Gastroesophageal sphincter (tissue), 4 donors: ENCODE data around the gene EXOC3L1. TPM values are rescaled to one million over a fixed set of nuclear protein-coding genes. Genes with fewer than 3 reads are reported as not detected.
A peak's percentile ranks its signal among the peaks of the same experiment; 100 is the strongest.

Experiments used
- ATAC-seq: fragments of 150-250 bp; one replicate; pipeline ENCODE4 v1.9.1; 2016; ENCODE audit warnings: mild to moderate bottlenecking, moderate library complexity
- H3K27ac ChIP-seq, 4 donors: fragments of 200-600 bp; sonication (generic) in 3 of 4; 1 replicate in 3 of 4; 2 replicates in 1 of 4; pipeline ENCODE4 v1.5.1; 2016 to 2019
- H3K27me3 ChIP-seq: fragments of 200-600 bp; sonication (generic); one replicate; pipeline ENCODE4 v1.5.1; 2019
- H3K36me3 ChIP-seq, 2 donors: fragments of 200-600 bp; sonication (generic); one replicate each; pipeline ENCODE4 v1.5.1; 2019; ENCODE audit warnings: control low read depth in 1 of 2
- H3K4me1 ChIP-seq, 3 donors: fragments of 200-600 bp; sonication (generic); 1 replicate in 2 of 3; 2 replicates in 1 of 3; pipeline ENCODE4 v1.5.1; 2016 to 2019; ENCODE audit warnings: control low read depth in 2 of 3
- H3K4me3 ChIP-seq, 2 donors: fragments of 200-600 bp; sonication (generic); one replicate each; pipeline ENCODE4 v1.5.1; 2019; ENCODE audit warnings: mild to moderate bottlenecking in 1 of 2, moderate library complexity in 1 of 2
- H3K9me3 ChIP-seq, 3 donors: fragments of 200-600 bp; sonication (generic); one replicate each; pipeline ENCODE4 v1.5.1; 2017 to 2019; ENCODE audit warnings: control low read depth in 2 of 3
- EP300 ChIP-seq: sonication (generic); formaldehyde crosslinking; IDR thresholded peaks from one replicate; pipeline ENCODE4 v1.6.1; 2017; ENCODE audit warnings: antibody characterized with exemption, mild to moderate bottlenecking
- POLR2A ChIP-seq, 2 donors: fragments of 450-650 bp; IDR thresholded peaks; one replicate each; pipeline ENCODE4 v1.6.1; 2017; ENCODE audit warnings: antibody characterized with exemption in 2 of 2, mild to moderate bottlenecking in 2 of 2, moderate library complexity in 1 of 2
- POLR2AphosphoS5 ChIP-seq: sonication (generic); formaldehyde crosslinking; IDR thresholded peaks from one replicate; pipeline ENCODE4 v1.6.1; 2017; ENCODE audit warnings: antibody characterized with exemption
- WGBS, 2 donors: methylation state at CpG; one replicate each; pipeline ENCODE4 v1.1.5; 2018; ENCODE audit warnings: low coverage in 1 of 2; 5-methylcytosine and 5-hydroxymethylcytosine counted together
- total RNA-seq, 4 donors: library from RNA; depleted of rRNA; stranded (reverse); fragments of >200 nt; gene quantifications; one replicate each; pipeline ENCODE4 v1.1.0, GENCODE V29; 2016
- TF ChIP-seq, protein P1 (sequence below), 4 experiments: fragments of 200-600 bp in 2 of 4; fragments of 450-650 bp in 2 of 4; sonication (generic) in 1 of 4; IDR thresholded peaks; one replicate each; pipeline ENCODE4 v1.5.1; 2017 to 2019; ENCODE audit warnings: antibody characterized with exemption in 4 of 4, mild to moderate bottlenecking in 2 of 4, moderate library complexity in 2 of 4

EXOC3L1 gene
- total RNA-seq, 4 donors from 2014 or later = 1.6 to 6.1 (median 2.6) TPM

DNA sequence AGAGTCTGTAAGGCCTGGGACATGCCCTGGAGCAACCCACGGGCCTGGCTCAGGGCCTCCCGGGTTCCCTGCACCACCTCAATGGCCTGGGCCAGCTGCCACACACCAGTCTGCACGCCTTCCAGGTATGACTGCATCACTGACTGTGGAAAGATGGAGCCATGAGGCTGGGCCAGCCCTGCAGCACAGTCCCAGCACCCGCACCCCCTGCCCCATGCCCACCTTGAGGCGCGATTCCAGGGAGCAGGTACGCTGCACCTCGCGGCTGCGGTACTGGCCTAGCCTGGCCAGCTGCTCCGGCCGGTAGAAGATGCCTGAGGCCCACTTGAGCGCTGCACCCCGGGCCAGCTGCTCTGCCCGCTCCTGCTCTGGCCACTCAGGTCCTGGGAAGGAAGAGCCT is 1.1 kb downstream of the EXOC3L1 start:
- no peak overlapping the region for H3K27ac ChIP-seq
- no peak overlapping the region for H3K4me3 ChIP-seq
- H3K36me3 ChIP-seq = peaks cover 0 to 8% of the 10 kb centered on the region in 2 donors
- H3K27me3 ChIP-seq = no peaks in the 10 kb centered on the region
- WGBS, 2 donors = 77% methylated on average over 4 of the region's 15 CpGs; no CpG with 5 or more reads in 1 of the 2 donors
- peaks cover 0 to 51% (median 34%) of the 10 kb centered on the region in 3 donors for H3K4me1 ChIP-seq
- ATAC-seq = no peak
- TF ChIP-seq POLR2AphosphoS5 = no peak
- TF ChIP-seq POLR2A (IDR thresholded peaks at IDR 0.05) = no peak
- TF ChIP-seq, protein P1, sequence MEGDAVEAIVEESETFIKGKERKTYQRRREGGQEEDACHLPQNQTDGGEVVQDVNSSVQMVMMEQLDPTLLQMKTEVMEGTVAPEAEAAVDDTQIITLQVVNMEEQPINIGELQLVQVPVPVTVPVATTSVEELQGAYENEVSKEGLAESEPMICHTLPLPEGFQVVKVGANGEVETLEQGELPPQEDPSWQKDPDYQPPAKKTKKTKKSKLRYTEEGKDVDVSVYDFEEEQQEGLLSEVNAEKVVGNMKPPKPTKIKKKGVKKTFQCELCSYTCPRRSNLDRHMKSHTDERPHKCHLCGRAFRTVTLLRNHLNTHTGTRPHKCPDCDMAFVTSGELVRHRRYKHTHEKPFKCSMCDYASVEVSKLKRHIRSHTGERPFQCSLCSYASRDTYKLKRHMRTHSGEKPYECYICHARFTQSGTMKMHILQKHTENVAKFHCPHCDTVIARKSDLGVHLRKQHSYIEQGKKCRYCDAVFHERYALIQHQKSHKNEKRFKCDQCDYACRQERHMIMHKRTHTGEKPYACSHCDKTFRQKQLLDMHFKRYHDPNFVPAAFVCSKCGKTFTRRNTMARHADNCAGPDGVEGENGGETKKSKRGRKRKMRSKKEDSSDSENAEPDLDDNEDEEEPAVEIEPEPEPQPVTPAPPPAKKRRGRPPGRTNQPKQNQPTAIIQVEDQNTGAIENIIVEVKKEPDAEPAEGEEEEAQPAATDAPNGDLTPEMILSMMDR (IDR thresholded peaks at IDR 0.05) = no peak
- no peak for TF ChIP-seq EP300
- no peaks in the 10 kb centered on the region for H3K9me3 ChIP-seq

DNA sequence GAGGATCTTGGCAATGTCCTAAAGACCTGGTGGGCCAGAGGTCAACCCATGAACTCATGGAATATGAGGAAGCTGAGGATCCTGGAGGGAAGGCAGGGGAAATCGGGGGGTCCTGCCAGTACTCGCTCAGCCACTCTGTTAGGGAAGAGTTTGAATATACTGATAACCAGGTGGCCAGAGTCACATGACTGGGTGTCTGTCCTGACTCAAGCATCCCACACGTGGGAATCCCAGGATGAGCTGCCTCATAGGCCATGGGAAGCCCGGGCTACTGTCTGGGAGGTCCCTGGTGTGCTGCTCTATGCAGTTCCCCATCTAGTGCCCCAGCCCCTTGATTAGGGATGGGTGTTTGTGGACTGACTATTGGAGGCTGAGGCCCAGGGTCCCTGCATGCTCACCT is 1.6 kb downstream of the EXOC3L1 start:
- ATAC-seq = no peak
- 70 to 78% methylated on average over 2 of the region's 4 CpGs for WGBS, 2 donors
- no peak overlapping the region for H3K4me3 ChIP-seq
- peaks cover 0 to 48% (median 32%) of the 10 kb centered on the region in 3 donors for H3K4me1 ChIP-seq
- TF ChIP-seq EP300 (no peak), POLR2AphosphoS5 (no peak), POLR2A (IDR thresholded peaks at IDR 0.05) (no peak)
- TF ChIP-seq, protein P1 (IDR thresholded peaks at IDR 0.05) = no peak
- H3K27me3 ChIP-seq = no peaks in the 10 kb centered on the region
- H3K27ac ChIP-seq = no peak overlapping the region
- H3K36me3 ChIP-seq = peaks cover 0 to 3% of the 10 kb centered on the region in 2 donors
- no peaks in the 10 kb centered on the region for H3K9me3 ChIP-seq

DNA sequence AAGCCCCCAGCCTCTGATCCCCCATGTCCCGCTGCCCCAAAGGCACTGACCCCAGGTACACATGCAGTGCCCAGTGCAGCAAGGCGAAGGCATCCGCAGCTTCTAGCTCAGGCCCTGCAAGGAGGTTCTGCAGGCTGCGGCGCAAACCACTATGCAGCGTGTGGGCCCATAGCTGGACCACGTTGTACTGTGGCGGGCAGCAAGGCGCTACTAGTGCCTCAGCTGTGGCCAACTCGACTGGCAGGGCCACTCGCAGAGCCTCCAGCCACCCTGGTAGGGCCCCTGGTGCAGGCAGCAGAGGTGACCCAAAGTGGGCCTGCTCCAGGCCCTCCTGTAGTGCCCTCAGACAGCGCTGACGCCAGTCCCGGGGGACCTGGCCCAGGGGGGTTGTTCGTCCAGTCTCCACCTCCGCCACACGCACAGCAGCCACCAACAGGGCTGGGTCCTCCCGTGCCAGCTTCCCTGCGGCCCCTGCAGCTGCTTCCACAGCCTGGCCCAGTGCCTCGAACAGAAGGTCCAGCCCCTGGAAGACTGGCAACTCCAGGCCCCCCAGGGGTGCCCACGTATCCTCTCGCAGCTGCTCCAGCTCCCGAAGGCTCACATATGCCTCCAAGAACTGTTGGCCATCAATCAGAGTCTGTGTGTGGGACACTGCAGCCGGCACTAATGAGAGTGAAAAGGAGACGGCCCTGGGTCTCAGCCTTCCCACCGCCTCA is 2.6 kb downstream of the EXOC3L1 start:
- H3K4me1 ChIP-seq = peaks cover 0 to 48% (median 24%) of the 10 kb centered on the region in 3 donors
- no peaks in the 10 kb centered on the region for H3K9me3 ChIP-seq
- 80% methylated on average over 2 of the region's 26 CpGs; no CpG with 5 or more reads in 1 of the 2 donors for WGBS, 2 donors
- H3K27me3 ChIP-seq = no peaks in the 10 kb centered on the region
- no peak for TF ChIP-seq POLR2A (IDR thresholded peaks at IDR 0.05)
- TF ChIP-seq EP300 = no peak
- TF ChIP-seq, protein P1 (IDR thresholded peaks at IDR 0.05) = no peak
- no peak for TF ChIP-seq POLR2AphosphoS5
- no peaks in the 10 kb centered on the region for H3K36me3 ChIP-seq
- H3K27ac ChIP-seq = no peak overlapping the region
- H3K4me3 ChIP-seq = no peak overlapping the region
- ATAC-seq = no peak

DNA sequence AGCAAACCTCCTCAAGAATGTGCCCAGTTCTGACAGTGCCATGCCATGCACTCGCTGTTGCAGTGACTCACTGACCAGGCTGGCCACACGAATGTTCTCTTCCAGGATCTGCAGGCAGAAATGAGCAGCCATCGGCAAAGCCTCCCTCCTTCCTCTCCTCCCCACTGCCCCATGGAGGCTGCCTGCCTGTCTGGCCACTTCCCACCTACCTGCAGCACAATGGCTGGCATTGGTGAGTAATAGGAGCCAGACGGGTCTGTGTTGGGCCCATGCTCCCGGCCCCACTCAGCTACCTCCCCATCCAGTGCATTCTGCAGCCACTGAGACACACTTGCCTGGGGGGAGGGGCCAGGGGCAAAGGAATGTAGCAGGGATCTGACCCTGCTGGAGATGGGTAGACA is 3.4 kb downstream of the EXOC3L1 start:
- Histone ChIP-seq H3K36me3 (no peaks in the 10 kb centered on the region), H3K27me3 (no peaks in the 10 kb centered on the region), H3K27ac (no peak overlapping the region), H3K4me3 (no peak overlapping the region), H3K4me1 (peaks cover 0 to 51% (median 21%) of the 10 kb centered on the region in 3 donors), H3K9me3 (no peaks in the 10 kb centered on the region)
- TF ChIP-seq, protein P1 (IDR thresholded peaks at IDR 0.05) = no peak
- TF ChIP-seq POLR2AphosphoS5 (no peak), POLR2A (IDR thresholded peaks at IDR 0.05) (no peak), EP300 (no peak)
- 20% methylated on average over 2 of the region's 5 CpGs; no CpG with 5 or more reads in 1 of the 2 donors for WGBS, 2 donors
- no peak for ATAC-seq

DNA sequence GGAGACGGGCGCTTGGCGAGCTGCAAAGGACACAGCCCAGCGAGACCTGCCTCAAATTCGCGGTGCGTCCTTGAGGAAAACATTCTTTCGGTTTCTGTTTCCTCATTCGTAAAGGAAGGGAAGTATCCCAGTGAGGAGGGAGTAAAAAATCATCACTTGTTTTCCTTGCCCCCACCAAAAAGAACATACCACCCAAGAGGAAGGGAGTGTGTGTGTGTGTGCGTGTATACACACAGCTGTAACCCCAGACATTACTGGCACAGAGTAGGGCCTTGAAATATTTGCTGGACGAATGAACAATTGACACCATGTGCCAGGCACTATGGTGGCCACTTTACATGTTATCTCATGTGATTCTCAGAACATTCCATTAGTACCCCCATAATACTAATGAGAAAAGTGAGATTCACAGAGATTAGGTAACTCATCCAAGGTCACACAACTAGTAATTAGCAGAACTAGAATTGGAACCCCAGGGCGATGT is 4.2 kb downstream of the EXOC3L1 start:
- Histone ChIP-seq H3K27me3 (no peaks in the 10 kb centered on the region), H3K9me3 (no peaks in the 10 kb centered on the region), H3K4me1 (peaks cover 0 to 51% (median 21%) of the 10 kb centered on the region in 3 donors), H3K27ac (peak overlapping the region in 2 of 4 donors; percentile 96 to 98), H3K36me3 (no peaks in the 10 kb centered on the region), H3K4me3 (peak overlapping the region in 1 of 2 donors; percentile 80)
- 11 to 14% methylated on average over 8 to 9 of the region's 12 CpGs for WGBS, 2 donors
- no peak for ATAC-seq
- TF ChIP-seq POLR2AphosphoS5 (no peak), POLR2A (IDR thresholded peaks at IDR 0.05) (no peak), EP300 (no peak)
- TF ChIP-seq, protein P1 (IDR thresholded peaks at IDR 0.05) = no peak
